ENCODE results near the gene MAPK11.

GRCh38 chr22:50301581-50301991 lies 31.4 kb upstream of the MAPK11 start:
- TF ChIP-seq POLR2A (IDR thresholded peaks at IDR 0.05; ENCODE audit: low read depth, low read length) (no peak), TAF1 (IDR thresholded peaks at IDR 0.05; ENCODE audit: borderline replicate concordance, low read depth, low read length) (no peak)
